B cell (primary cell): ENCODE measurements around the gene AXIN2. TPM values are rescaled to one million over a fixed set of nuclear protein-coding genes. Genes with fewer than 3 reads are reported as not detected.

ENCODE experiments used
- ATAC-seq: fragments of 200-7000 bp; cut with Tn5 transposase; one replicate; pipeline ENCODE4 v1.10.0; 2021; ENCODE audit warnings: low read depth, mild to moderate bottlenecking, moderate number of reproducible peaks, moderate library complexity
- CTCF ChIA-PET: fragments of 350-600 bp; sonication (Branson Sonifier 250); formaldehyde crosslinking; loops from one replicate; lab custom pipeline; 2021; ENCODE audit warnings: antibody characterized with exemption, inconsistent platforms; lab: Charles Lee
- POLR2A ChIA-PET: fragments of 350-600 bp; sonication (Branson Sonifier 250); formaldehyde crosslinking; loops from one replicate; lab custom pipeline; 2021; ENCODE audit warnings: antibody characterized with exemption; lab: Charles Lee
- DNase-seq: peaks from one replicate; pipeline ENCODE4 v3.0.0; 2013
- H2AFZ ChIP-seq: 2 replicates; pipeline ENCODE4 v1.6.1; 2012; ENCODE audit warnings: mild to moderate bottlenecking, low read depth, low read length; ENCODE audit not compliant: insufficient read depth, poor library complexity, severe bottlenecking
- H3K27ac ChIP-seq, 2 donors: 1 replicate in 1 of 2; 2 replicates in 1 of 2; pipeline ENCODE4 v1.5.1; 2012 to 2013; ENCODE audit warnings: low read length in 2 of 2, mild to moderate bottlenecking in 2 of 2, moderate library complexity in 1 of 2
- H3K27me3 ChIP-seq, 4 experiments: fragments of 200-600 bp in 1 of 4; sonication (generic) in 1 of 4; replicated peaks in 1 of 4; 1 replicate in 2 of 4; 2 replicates in 2 of 4; pipeline versions ENCODE4 v1.6.1 to v1.7.0; 2013 to 2016; ENCODE audit warnings: low read length in 3 of 4, mild to moderate bottlenecking in 2 of 4, mixed read lengths in 1 of 4, moderate library complexity in 1 of 4; ENCODE audit not compliant: insufficient read depth in 4 of 4, control insufficient read depth in 3 of 4; ENCODE audit errors: control extremely low read depth in 1 of 4
- H3K36me3 ChIP-seq, 2 experiments: replicated peaks in 1 of 2; 1 replicate in 1 of 2; 2 replicates in 1 of 2; pipeline versions ENCODE4 v1.6.1 to v1.7.1; 2013; ENCODE audit warnings: low read length in 1 of 2; ENCODE audit not compliant: insufficient read depth in 2 of 2, control insufficient read depth in 1 of 2; ENCODE audit errors: control extremely low read depth in 1 of 2, extremely low read depth in 1 of 2
- H3K4me1 ChIP-seq, 2 donors: fragments of 200-600 bp in 1 of 2; sonication (generic) in 1 of 2; 1 replicate in 1 of 2; 2 replicates in 1 of 2; pipeline versions ENCODE4 v1.5.1 to v1.6.1; 2013 to 2017; ENCODE audit warnings: low read length in 2 of 2; ENCODE audit not compliant: control insufficient read depth in 2 of 2, insufficient read depth in 2 of 2
- H3K4me2 ChIP-seq: replicated peaks from 2 replicates; pipeline ENCODE3; 2012; ENCODE audit warnings: mild to moderate bottlenecking, low read depth, low read length; ENCODE audit not compliant: poor library complexity, severe bottlenecking
- H3K4me3 ChIP-seq, 5 experiments: fragments of 200-600 bp in 1 of 5; sonication (generic) in 1 of 5; 1 replicate in 3 of 5; 2 replicates in 2 of 5; pipeline versions ENCODE4 v1.5.1 to v1.7.0; 2011 to 2016; ENCODE audit warnings: low read length in 4 of 5, mild to moderate bottlenecking in 4 of 5, low read depth in 2 of 5, control low read depth in 1 of 5, moderate library complexity in 1 of 5; ENCODE audit not compliant: insufficient read depth in 1 of 5; ENCODE audit errors: control extremely low read depth in 1 of 5, extremely low read depth in 1 of 5
- H3K79me2 ChIP-seq: fragments of 200-600 bp; sonication (generic); one replicate; pipeline ENCODE4 v1.6.0; 2016; ENCODE audit warnings: low read length; ENCODE audit not compliant: control insufficient read depth, insufficient read depth
- H3K9ac ChIP-seq: fragments of 200-600 bp; sonication (generic); 2 replicates; pipeline ENCODE4 v1.6.1; 2017; ENCODE audit warnings: mild to moderate bottlenecking, low read length, moderate library complexity
- H3K9me3 ChIP-seq, 3 donors: one replicate each; pipeline versions ENCODE4 v1.6.1 to v1.7.1; 2013; ENCODE audit warnings: low read length in 2 of 3; ENCODE audit not compliant: control insufficient read depth in 2 of 3, insufficient read depth in 1 of 3; ENCODE audit errors: control extremely low read depth in 1 of 3
- H4K20me1 ChIP-seq: 2 replicates; pipeline ENCODE4 v1.6.0; 2012; ENCODE audit warnings: mild to moderate bottlenecking, low read length; ENCODE audit not compliant: insufficient read depth, control insufficient read depth, poor library complexity, severe bottlenecking
- H3K27ac Mint-ChIP-seq: one replicate; pipeline ENCODE4 v1.8.0; 2021; ENCODE audit warnings: mixed read lengths
- H3K27me3 Mint-ChIP-seq: one replicate; pipeline ENCODE4 v1.8.0; 2021; ENCODE audit warnings: mixed read lengths
- H3K4me1 Mint-ChIP-seq: one replicate; pipeline ENCODE4 v1.8.0; 2021; ENCODE audit warnings: mixed read lengths
- H3K4me3 Mint-ChIP-seq: one replicate; pipeline ENCODE4 v1.8.0; 2021; ENCODE audit warnings: mixed read lengths
- H3K9me3 Mint-ChIP-seq: one replicate; pipeline ENCODE4 v1.8.0; 2022; ENCODE audit warnings: mixed read lengths; ENCODE audit not compliant: insufficient read depth
- EZH2 ChIP-seq: IDR thresholded peaks from 2 replicates; pipeline ENCODE4 v1.6.1; 2012; ENCODE audit warnings: borderline replicate concordance, low read depth, mild to moderate bottlenecking, moderate library complexity, low read length; ENCODE audit not compliant: insufficient read depth, poor library complexity, severe bottlenecking
- WGBS: methylation state at CpG from one replicate; pipeline ENCODE4 v1.1.5; 2013; ENCODE audit warnings: missing lambda C conversion rate; ENCODE audit not compliant: insufficient coverage; 5-methylcytosine and 5-hydroxymethylcytosine counted together
- intact Hi-C: fragments of 100-400 bp; cut with micrococcal nuclease; formaldehyde crosslinking; loops from one replicate; pipeline ENCODE4 v1.10.0; 2022
- polyA plus RNA-seq: library from polyadenylated mRNA; depleted of rRNA; stranded (reverse); fragments of >200 nt; gene quantifications from 2 replicates; pipeline ENCODE4 v1.2.3, GENCODE V29; 2012
- total RNA-seq, 2 donors: library from RNA; stranded (reverse); fragments of 120-200 nt in 1 of 2; gene quantifications; 1 replicate in 1 of 2; 2 replicates in 1 of 2; pipeline versions ENCODE4 v1.2.3 to v1.2.4, GENCODE V29; 2013 to 2022
- TF ChIP-seq, protein P1 (sequence below): fragments of 200-600 bp; IDR thresholded peaks from one replicate; pipeline ENCODE4 v1.8.0; 2022; ENCODE audit warnings: antibody characterized with exemption, mild to moderate bottlenecking

Gene AXIN2
- total and polyA plus RNA-seq, 2 donors (not counting 1 experiment from before 2014, with no cell fraction given) = 0.16 to 1.2 TPM

DNA sequence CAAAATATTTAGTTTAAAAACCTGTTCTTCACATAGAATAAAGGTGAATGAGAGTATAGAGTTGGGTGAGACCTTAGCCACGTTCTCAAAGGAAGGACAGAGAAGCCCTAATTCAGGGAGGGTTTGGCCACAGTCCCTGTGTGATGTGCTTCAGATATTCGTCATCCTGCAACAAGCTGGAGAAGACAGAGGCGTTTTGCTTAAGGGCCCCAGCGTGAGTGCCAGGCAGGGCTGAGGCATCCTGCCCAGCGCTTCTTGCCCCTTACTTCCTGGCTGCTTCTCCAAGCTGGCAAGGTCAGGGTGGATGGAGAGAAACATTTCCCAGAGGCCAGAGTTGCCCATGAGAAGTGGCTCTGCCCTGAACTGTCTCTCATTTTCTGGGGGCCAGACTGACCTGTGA, 46.9 kb downstream of the AXIN2 start:
- Histone ChIP-seq H3K9ac (no peak overlapping the region), H3K36me3 (no peaks in the 10 kb centered on the region), H3K27me3 (no peaks in the 10 kb centered on the region), H4K20me1 (no peaks in the 10 kb centered on the region), H3K9me3 (peaks cover 0 to 3% (median 1%) of the 10 kb centered on the region in 3 donors), H3K4me3 (no peak overlapping the region), H3K79me2 (no peaks in the 10 kb centered on the region), H2AFZ (no peak overlapping the region), H3K4me1 (no peaks in the 10 kb centered on the region), H3K4me2 (no peak overlapping the region), H3K27ac (no peak overlapping the region)
- no peaks in the 10 kb centered on the region for H3K4me1 Mint-ChIP-seq
- ATAC-seq = no peak
- intact Hi-C loops = no loop called here
- peaks cover 18% of the 10 kb centered on the region for H3K27me3 Mint-ChIP-seq
- H3K9me3 Mint-ChIP-seq = no peaks in the 10 kb centered on the region
- no peak overlapping the region for H3K27ac Mint-ChIP-seq
- no peak overlapping the region for H3K4me3 Mint-ChIP-seq
- POLR2A ChIA-PET = no interaction called here
- 79% methylated on average over 5 of the region's 5 CpGs for WGBS
- CTCF ChIA-PET = no interaction called here
- TF ChIP-seq, protein P1, sequence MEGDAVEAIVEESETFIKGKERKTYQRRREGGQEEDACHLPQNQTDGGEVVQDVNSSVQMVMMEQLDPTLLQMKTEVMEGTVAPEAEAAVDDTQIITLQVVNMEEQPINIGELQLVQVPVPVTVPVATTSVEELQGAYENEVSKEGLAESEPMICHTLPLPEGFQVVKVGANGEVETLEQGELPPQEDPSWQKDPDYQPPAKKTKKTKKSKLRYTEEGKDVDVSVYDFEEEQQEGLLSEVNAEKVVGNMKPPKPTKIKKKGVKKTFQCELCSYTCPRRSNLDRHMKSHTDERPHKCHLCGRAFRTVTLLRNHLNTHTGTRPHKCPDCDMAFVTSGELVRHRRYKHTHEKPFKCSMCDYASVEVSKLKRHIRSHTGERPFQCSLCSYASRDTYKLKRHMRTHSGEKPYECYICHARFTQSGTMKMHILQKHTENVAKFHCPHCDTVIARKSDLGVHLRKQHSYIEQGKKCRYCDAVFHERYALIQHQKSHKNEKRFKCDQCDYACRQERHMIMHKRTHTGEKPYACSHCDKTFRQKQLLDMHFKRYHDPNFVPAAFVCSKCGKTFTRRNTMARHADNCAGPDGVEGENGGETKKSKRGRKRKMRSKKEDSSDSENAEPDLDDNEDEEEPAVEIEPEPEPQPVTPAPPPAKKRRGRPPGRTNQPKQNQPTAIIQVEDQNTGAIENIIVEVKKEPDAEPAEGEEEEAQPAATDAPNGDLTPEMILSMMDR = no peak
- no peak for TF ChIP-seq EZH2
- DNase-seq = no peak

DNA sequence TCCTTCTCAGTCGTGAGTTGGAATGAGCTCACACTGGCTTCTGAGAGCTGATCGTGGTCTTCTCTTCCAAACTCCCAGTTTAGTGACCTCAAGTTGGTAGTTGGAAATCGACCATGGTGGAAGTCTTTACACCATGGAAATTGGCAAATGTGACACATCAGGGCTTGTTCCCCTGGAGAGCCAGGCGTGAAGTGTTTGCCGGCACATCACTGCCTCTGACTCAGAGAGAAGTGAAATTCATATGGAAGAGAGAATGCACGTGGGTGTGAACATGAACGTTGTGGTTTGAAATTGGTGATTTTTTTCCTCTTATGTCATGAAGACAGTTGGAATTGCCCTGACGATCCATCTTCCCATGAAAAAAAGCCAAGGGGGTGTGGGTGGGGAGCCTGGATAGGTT, 47.4 kb downstream of the AXIN2 start:
- ChIA-PET POLR2A (no interaction called here), CTCF (no interaction called here)
- H3K27me3 Mint-ChIP-seq = peaks cover 18% of the 10 kb centered on the region
- no peaks in the 10 kb centered on the region for H3K4me1 ChIP-seq
- H3K4me3 Mint-ChIP-seq = no peak overlapping the region
- no peaks in the 10 kb centered on the region for H4K20me1 ChIP-seq
- no peaks in the 10 kb centered on the region for H3K79me2 ChIP-seq
- H3K4me3 ChIP-seq = no peak overlapping the region
- no peak for DNase-seq
- H3K4me1 Mint-ChIP-seq = no peaks in the 10 kb centered on the region
- H3K9me3 ChIP-seq = peaks cover 0 to 1% (median 0%) of the 10 kb centered on the region in 3 donors
- no peak overlapping the region for H2AFZ ChIP-seq
- H3K27ac Mint-ChIP-seq = no peak overlapping the region
- TF ChIP-seq, protein P1 = no peak
- TF ChIP-seq EZH2 = no peak
- no peak overlapping the region for H3K27ac ChIP-seq
- H3K9ac ChIP-seq = no peak overlapping the region
- no peak for ATAC-seq
- H3K36me3 ChIP-seq = no peaks in the 10 kb centered on the region
- H3K4me2 ChIP-seq = no peak overlapping the region
- intact Hi-C loops = no loop called here
- 87% methylated on average over 6 of the region's 8 CpGs for WGBS
- no peaks in the 10 kb centered on the region for H3K9me3 Mint-ChIP-seq
- H3K27me3 ChIP-seq = no peaks in the 10 kb centered on the region
